Neural cell (in vitro differentiated cells): ENCODE results near the gene SRCAP. TPM values are rescaled to one million over a fixed set of nuclear protein-coding genes. Genes with fewer than 3 reads are reported as not detected.

Experiments used
- polyA plus RNA-seq: library from polyadenylated mRNA; depleted of rRNA; stranded (reverse); fragments of >200 nt; gene quantifications from 2 replicates; pipeline ENCODE4 v1.2.3, GENCODE V29; 2014
- small RNA-seq, 3 experiments: library from RNA; depleted of rRNA; stranded (forward); fragments of <200 nt; gene quantifications; one replicate each; pipeline ENCODE3, GENCODE V24; 2012

Gene SRCAP
- polyA plus RNA-seq, 1 donor from 2014 or later = 0.76 TPM

Small RNA genes lying within 50 kb of the gene (small RNA-seq; reads per million reads assigned to genes)
- gene RNU6-1043P (0 reads per million in 3 experiments), gene RNU6-416P (0 reads per million in 3 experiments), gene SNORA30 (273 to 1,097 (median 300) reads per million in 3 experiments)

Other genes with a start within 250 kb of the SRCAP start
- not detected in 2 replicates for gene ITGAL, start 226.4 kb upstream of the SRCAP start, polyA plus RNA-seq
- 54.4 and 56.5 TPM in 2 replicates for gene ZNF768, start 172.6 kb upstream of the SRCAP start, polyA plus RNA-seq
- gene ZNF747, start 164.3 kb upstream of the SRCAP start, polyA plus RNA-seq = 5.7 and 8.4 TPM in 2 replicates
- gene ZNF764, start 140.8 kb upstream of the SRCAP start, polyA plus RNA-seq = 10.5 and 14.9 TPM in 2 replicates
- gene ZNF688, start 127.5 kb upstream of the SRCAP start, polyA plus RNA-seq = 26.9 and 28.4 TPM in 2 replicates
- gene ZNF785, start 113.5 kb upstream of the SRCAP start, polyA plus RNA-seq = 26.4 and 44.1 TPM in 2 replicates
- 10.6 and 13.9 TPM in 2 replicates for gene ZNF689, start 88.8 kb upstream of the SRCAP start, polyA plus RNA-seq
- gene PRR14, start 48.2 kb upstream of the SRCAP start, polyA plus RNA-seq = 23.3 and 31.2 TPM in 2 replicates
- gene FBRS, start 40.7 kb upstream of the SRCAP start, polyA plus RNA-seq = 19.0 and 24.2 TPM in 2 replicates
- 41.5 and 55.2 TPM in 2 replicates for gene PHKG2, start 49.3 kb downstream of the SRCAP start, polyA plus RNA-seq
- gene CFAP119, start 62.9 kb downstream of the SRCAP start, polyA plus RNA-seq = 17.0 and 23.3 TPM in 2 replicates
- 85.2 and 94.4 TPM in 2 replicates for gene RNF40, start 63.2 kb downstream of the SRCAP start, polyA plus RNA-seq
- gene ZNF629, start 88.0 kb downstream of the SRCAP start, polyA plus RNA-seq = 10.4 and 14.1 TPM in 2 replicates
- 39.2 and 44.9 TPM in 2 replicates for gene BCL7C, start 194.9 kb downstream of the SRCAP start, polyA plus RNA-seq
- gene CTF1, start 197.4 kb downstream of the SRCAP start, polyA plus RNA-seq = not detected in 2 replicates
- gene FBXL19, start 224.4 kb downstream of the SRCAP start, polyA plus RNA-seq = 99.6 and 124 TPM in 2 replicates
- 5.7 and 7.3 TPM in 2 replicates for gene ORAI3, start 249.9 kb downstream of the SRCAP start, polyA plus RNA-seq